Neuronal stem cell (in vitro differentiated cells): Measurements from ENCODE around the gene FOXC1.

Experiments used
- DNase-seq: peaks from one replicate; pipeline ENCODE4 v3.0.0-alpha.2; 2013; ENCODE audit warnings: low spot score
- H2AFZ ChIP-seq: one replicate; pipeline ENCODE4 v1.6.1; 2013; ENCODE audit warnings: mild to moderate bottlenecking, low read length, inconsistent platforms
- H2AK5ac ChIP-seq: 2 replicates; pipeline ENCODE4 v1.6.1; 2013; ENCODE audit warnings: low read depth, mild to moderate bottlenecking, inconsistent platforms, low read length, moderate library complexity, mixed read lengths
- H2BK120ac ChIP-seq: 2 replicates; pipeline ENCODE4 v1.6.1; 2013; ENCODE audit warnings: low read depth, mild to moderate bottlenecking, inconsistent platforms, low read length, moderate library complexity, mixed read lengths
- H2BK12ac ChIP-seq: one replicate; pipeline ENCODE4 v1.6.1; 2013; ENCODE audit warnings: low read length, inconsistent platforms
- H2BK15ac ChIP-seq: 2 replicates; pipeline ENCODE4 v1.6.1; 2013; ENCODE audit warnings: mild to moderate bottlenecking, low read length, inconsistent platforms, mixed read lengths
- H2BK5ac ChIP-seq: one replicate; pipeline ENCODE4 v1.6.1; 2013; ENCODE audit warnings: inconsistent platforms, mild to moderate bottlenecking, low read length, moderate library complexity
- H3K14ac ChIP-seq: one replicate; pipeline ENCODE4 v1.6.1; 2013; ENCODE audit warnings: low read length, inconsistent platforms
- H3K18ac ChIP-seq: 2 replicates; pipeline ENCODE4 v1.6.1; 2013; ENCODE audit warnings: low read length, inconsistent platforms
- H3K23ac ChIP-seq: 2 replicates; pipeline ENCODE4 v1.6.1; 2013; ENCODE audit warnings: low read depth, mild to moderate bottlenecking, mixed read lengths, low read length, inconsistent platforms; ENCODE audit not compliant: poor library complexity
- H3K27ac ChIP-seq: replicated peaks from 3 replicates; pipeline ENCODE4 v1.5.1; 2013; ENCODE audit warnings: low read length, inconsistent platforms
- H3K27me3 ChIP-seq, 3 experiments: 2 replicates each; pipeline ENCODE4 v1.6.1; 2013; ENCODE audit warnings: low read length in 3 of 3, mild to moderate bottlenecking in 2 of 3, inconsistent platforms in 1 of 3, low read depth in 1 of 3, mixed read lengths in 1 of 3, moderate library complexity in 1 of 3; ENCODE audit not compliant: control insufficient read depth in 3 of 3, insufficient read depth in 3 of 3
- H3K36me3 ChIP-seq, 2 donors: replicated peaks in 1 of 2; 2 replicates each; pipeline ENCODE4 v1.6.1; 2013; ENCODE audit warnings: low read length in 2 of 2; ENCODE audit not compliant: control insufficient read depth in 2 of 2, insufficient read depth in 2 of 2
- H3K4ac ChIP-seq: 2 replicates; pipeline ENCODE4 v1.6.1; 2013; ENCODE audit warnings: inconsistent platforms, mild to moderate bottlenecking, low read length, moderate library complexity
- H3K4me1 ChIP-seq, 2 donors: 1 replicate in 1 of 2; 2 replicates in 1 of 2; pipeline ENCODE4 v1.6.1; 2013; ENCODE audit warnings: low read length in 2 of 2, low read depth in 1 of 2; ENCODE audit not compliant: control insufficient read depth in 2 of 2, insufficient read depth in 1 of 2
- H3K4me2 ChIP-seq: one replicate; pipeline ENCODE4 v1.6.1; 2013; ENCODE audit warnings: mild to moderate bottlenecking, low read length, inconsistent platforms; ENCODE audit not compliant: insufficient read depth, poor library complexity, severe bottlenecking
- H3K4me3 ChIP-seq, 2 donors: 2 replicates each; pipeline ENCODE4 v1.5.1; 2013; ENCODE audit warnings: low read length in 2 of 2, mild to moderate bottlenecking in 2 of 2, inconsistent platforms in 1 of 2, moderate library complexity in 1 of 2
- H3K79me1 ChIP-seq: one replicate; pipeline ENCODE4 v1.6.1; 2013; ENCODE audit warnings: low read depth, mild to moderate bottlenecking, inconsistent platforms, low read length, moderate library complexity
- H3K9ac ChIP-seq: one replicate; pipeline ENCODE4 v1.6.1; 2013; ENCODE audit warnings: mild to moderate bottlenecking, low read depth, low read length, inconsistent platforms; ENCODE audit not compliant: poor library complexity
- H3K9me3 ChIP-seq, 2 donors: replicated peaks in 1 of 2; 2 replicates each; pipeline versions ENCODE3 to v1.6.1; 2013; ENCODE audit warnings: low read length in 2 of 2, mild to moderate bottlenecking in 2 of 2, inconsistent platforms in 1 of 2, low read depth in 1 of 2, mixed read lengths in 1 of 2, moderate library complexity in 1 of 2; ENCODE audit not compliant: control insufficient read depth in 2 of 2, insufficient read depth in 1 of 2
- H4K8ac ChIP-seq: one replicate; pipeline ENCODE4 v1.6.1; 2013; ENCODE audit warnings: low read depth, mild to moderate bottlenecking, inconsistent platforms, low read length, moderate library complexity
- H4K91ac ChIP-seq: one replicate; pipeline ENCODE4 v1.6.1; 2013; ENCODE audit warnings: low read length, low read depth, mild to moderate bottlenecking, inconsistent platforms; ENCODE audit not compliant: poor library complexity
- WGBS, 2 donors: extraction: QIAGEN DNeasy Blood & Tissue Kit; methylation state at CpG; one replicate each; pipeline ENCODE4 v1.1.7; 2013; ENCODE audit warnings: missing lambda C conversion rate in 2 of 2, mixed read lengths in 1 of 2; ENCODE audit not compliant: insufficient read length in 2 of 2, insufficient replicate concordance in 1 of 2; ENCODE audit errors: extremely low coverage in 2 of 2; 5-methylcytosine and 5-hydroxymethylcytosine counted together

Gene FOXC1

DNA sequence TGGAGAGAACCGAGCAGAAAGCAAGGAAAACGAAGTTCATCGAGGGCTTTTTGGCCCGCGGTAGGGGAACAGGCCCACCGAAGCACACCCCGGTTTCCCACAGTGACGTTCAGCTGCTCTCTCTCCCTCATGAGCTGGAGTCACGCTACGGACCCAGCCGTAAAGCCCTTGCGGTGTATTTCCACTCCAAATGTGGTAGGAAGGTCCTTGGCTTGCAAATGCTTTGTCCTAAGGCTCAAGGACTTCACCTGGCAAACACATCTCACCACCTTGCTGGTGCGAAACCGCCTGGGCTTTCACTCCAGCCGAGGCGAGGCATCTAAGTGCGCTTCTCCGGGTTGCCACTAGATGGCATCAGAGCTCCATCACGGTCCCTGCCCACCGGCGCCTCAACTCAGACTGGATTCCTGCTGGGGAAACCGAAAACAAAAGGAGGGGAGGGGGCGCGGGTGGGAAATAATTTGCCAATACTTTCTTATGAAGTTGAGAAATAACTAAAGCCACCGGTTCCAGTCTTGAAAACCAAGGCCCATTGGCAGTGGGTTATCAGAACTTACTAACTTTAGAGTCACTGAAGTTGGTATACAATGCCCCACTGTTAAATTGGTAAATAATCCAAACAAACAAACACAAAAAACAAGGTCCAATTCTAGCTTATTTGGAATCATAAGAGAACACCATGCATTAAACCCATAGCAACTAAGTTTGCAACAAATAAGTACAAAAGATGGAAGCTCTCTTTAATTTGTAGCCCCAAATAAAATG, 13.4 kb upstream of the FOXC1 start:
- H4K91ac ChIP-seq: no peak overlapping the region
- H2BK120ac ChIP-seq: no peak overlapping the region
- H3K23ac ChIP-seq: no peak overlapping the region
- H3K4me3 ChIP-seq: no peak overlapping the region
- peaks cover 2 to 3% of the 10 kb centered on the region in 2 donors for H3K4me1 ChIP-seq
- peak overlapping the region; percentile 82 for H2BK15ac ChIP-seq
- no peak overlapping the region for H3K18ac ChIP-seq
- no peak overlapping the region for H3K4ac ChIP-seq
- no peak for DNase-seq
- H2AFZ ChIP-seq: peak overlapping the region; percentile 72
- no peak overlapping the region for H3K4me2 ChIP-seq
- H3K36me3 ChIP-seq: no peaks in the 10 kb centered on the region
- H3K14ac ChIP-seq: no peak overlapping the region
- WGBS, 2 donors: no CpG with 5 or more reads among the region's 25 CpGs
- no peak overlapping the region for H4K8ac ChIP-seq
- peak overlapping the region; percentile 49 for H2AK5ac ChIP-seq
- H3K9ac ChIP-seq: peak overlapping the region; percentile 30
- H3K27ac ChIP-seq: no peak overlapping the region
- H2BK12ac ChIP-seq: no peak overlapping the region
- H3K27me3 ChIP-seq: peaks cover 0 to 39% (median 0%) of the 10 kb centered on the region in 3 experiments
- H3K9me3 ChIP-seq: no peaks in the 10 kb centered on the region
- no peaks in the 10 kb centered on the region for H3K79me1 ChIP-seq
- H2BK5ac ChIP-seq: peak overlapping the region; percentile 25

GRCh38 chr6:1597121-1597744, 12.5 kb upstream of the FOXC1 start:
- H3K9ac ChIP-seq: no peak overlapping the region
- no peak overlapping the region for H4K91ac ChIP-seq
- DNase-seq: no peak
- no peak overlapping the region for H3K4me3 ChIP-seq
- no peak overlapping the region for H3K18ac ChIP-seq
- H4K8ac ChIP-seq: no peak overlapping the region
- H3K14ac ChIP-seq: no peak overlapping the region
- H2BK15ac ChIP-seq: no peak overlapping the region
- no CpG with 5 or more reads among the region's 8 CpGs for WGBS, 2 donors
- H2AK5ac ChIP-seq: no peak overlapping the region
- H3K9me3 ChIP-seq: no peaks in the 10 kb centered on the region
- H3K36me3 ChIP-seq: no peaks in the 10 kb centered on the region
- no peak overlapping the region for H2BK120ac ChIP-seq
- H2AFZ ChIP-seq: peak overlapping the region; percentile 1
- H3K4me1 ChIP-seq: peaks cover 2 to 3% of the 10 kb centered on the region in 2 donors
- no peak overlapping the region for H3K27ac ChIP-seq
- H3K79me1 ChIP-seq: no peaks in the 10 kb centered on the region
- H3K4me2 ChIP-seq: no peak overlapping the region
- H2BK5ac ChIP-seq: no peak overlapping the region
- H3K4ac ChIP-seq: no peak overlapping the region
- no peak overlapping the region for H2BK12ac ChIP-seq
- H3K23ac ChIP-seq: no peak overlapping the region
- peaks cover 0 to 44% (median 0%) of the 10 kb centered on the region in 3 experiments for H3K27me3 ChIP-seq

GRCh38 chr6:1597924-1598323, 11.8 kb upstream of the FOXC1 start:
- Histone ChIP-seq H3K79me1 (no peaks in the 10 kb centered on the region), H2BK15ac (no peak overlapping the region), H3K9ac (no peak overlapping the region), H3K4me3 (no peak overlapping the region), H3K9me3 (no peaks in the 10 kb centered on the region), H3K36me3 (no peaks in the 10 kb centered on the region), H4K91ac (no peak overlapping the region), H3K18ac (no peak overlapping the region), H2BK120ac (no peak overlapping the region), H4K8ac (no peak overlapping the region), H2AK5ac (no peak overlapping the region), H3K23ac (no peak overlapping the region), H3K4me1 (peaks cover 2 to 3% of the 10 kb centered on the region in 2 donors), H3K14ac (no peak overlapping the region), H2BK5ac (no peak overlapping the region), H2AFZ (no peak overlapping the region), H3K27me3 (peaks cover 0 to 51% (median 0%) of the 10 kb centered on the region in 3 experiments), H3K27ac (no peak overlapping the region), H2BK12ac (no peak overlapping the region), H3K4ac (no peak overlapping the region), H3K4me2 (no peak overlapping the region)
- no CpG with 5 or more reads among the region's 5 CpGs for WGBS, 2 donors
- no peak for DNase-seq

- peaks cover 0 to 56% (median 0%) of the 10 kb centered on the region in 3 experiments for H3K27me3 ChIP-seq
- no peak overlapping the region for H2BK15ac ChIP-seq
- WGBS, 2 donors: no CpG with 5 or more reads among the region's 10 CpGs
- no peak overlapping the region for H3K23ac ChIP-seq
- no peak overlapping the region for H3K27ac ChIP-seq
- H2BK120ac ChIP-seq: no peak overlapping the region
- no peak overlapping the region for H4K91ac ChIP-seq
- H2BK12ac ChIP-seq: no peak overlapping the region
- H3K4ac ChIP-seq: no peak overlapping the region
- H3K9me3 ChIP-seq: no peaks in the 10 kb centered on the region
- H3K4me1 ChIP-seq: peaks cover 2 to 3% of the 10 kb centered on the region in 2 donors
- no peaks in the 10 kb centered on the region for H3K79me1 ChIP-seq
- no peak overlapping the region for H2AFZ ChIP-seq
- no peak overlapping the region for H3K4me3 ChIP-seq
- H3K9ac ChIP-seq: no peak overlapping the region
- no peak overlapping the region for H2BK5ac ChIP-seq
- H3K18ac ChIP-seq: no peak overlapping the region
- no peaks in the 10 kb centered on the region for H3K36me3 ChIP-seq
- no peak for DNase-seq
- no peak overlapping the region for H4K8ac ChIP-seq
- no peak overlapping the region for H2AK5ac ChIP-seq
- H3K14ac ChIP-seq: no peak overlapping the region
- no peak overlapping the region for H3K4me2 ChIP-seq
These were observed 11.3 kb upstream of the FOXC1 start for GRCh38 chr6:1598433-1598832.
